HG02763 (cell line): ENCODE measurements around the gene NRG2.

Experiments
- ATAC-seq: cut with Tn5 transposase; IDR thresholded peaks from one replicate; pipeline ENCODE4 v1.9.1; 2021; ENCODE audit warnings: mild to moderate bottlenecking, moderate library complexity; ENCODE audit not compliant: unreplicated experiment

Gene NRG2

GRCh38 chr5:140041492-140042392, 1.4 kb downstream of the NRG2 start:
- no peak for ATAC-seq

GRCh38 chr5:140041099-140041491, 2.0 kb downstream of the NRG2 start:
- ATAC-seq: no peak

GRCh38 chr5:140040358-140040757, 2.7 kb downstream of the NRG2 start:
- ATAC-seq: no peak

- ATAC-seq: no peak
Measured at GRCh38 chr5:140039561-140039960, 3.5 kb downstream of the NRG2 start.

GRCh38 chr5:140038373-140038957, 4.6 kb downstream of the NRG2 start:
- ATAC-seq: no peak

- ATAC-seq: no peak
Measured at GRCh38 chr5:140037012-140037411, 6.1 kb downstream of the NRG2 start.

GRCh38 chr5:140035881-140036280, 7.2 kb downstream of the NRG2 start:
- no peak for ATAC-seq

- no peak for ATAC-seq
Measured at GRCh38 chr5:140033037-140033760, 9.9 kb downstream of the NRG2 start.

- no peak for ATAC-seq
Measured at GRCh38 chr5:140032296-140032695, 10.8 kb downstream of the NRG2 start.

GRCh38 chr5:140027807-140028206, 15.3 kb downstream of the NRG2 start:
- no peak for ATAC-seq

- no peak for ATAC-seq
Measured at GRCh38 chr5:140025736-140026135, 17.4 kb downstream of the NRG2 start.

- ATAC-seq: no peak
Measured at GRCh38 chr5:140024928-140025327, 18.2 kb downstream of the NRG2 start.

GRCh38 chr5:140023611-140024191, 19.4 kb downstream of the NRG2 start:
- ATAC-seq: no peak

- ATAC-seq: no peak
Measured at GRCh38 chr5:140020601-140021177, 22.4 kb downstream of the NRG2 start.

GRCh38 chr5:140018920-140019644, 24.0 kb downstream of the NRG2 start:
- no peak for ATAC-seq

GRCh38 chr5:140018517-140018916, 24.6 kb downstream of the NRG2 start:
- ATAC-seq: no peak

GRCh38 chr5:140018096-140018481, 25.0 kb downstream of the NRG2 start:
- no peak for ATAC-seq

GRCh38 chr5:140017397-140018095, 25.6 kb downstream of the NRG2 start:
- no peak for ATAC-seq

GRCh38 chr5:140015706-140016105, 27.4 kb downstream of the NRG2 start:
- no peak for ATAC-seq

GRCh38 chr5:140014751-140015150, 28.3 kb downstream of the NRG2 start:
- ATAC-seq: no peak
